Measurements from ENCODE around the gene CLDN1. TPM values are rescaled to one million over a fixed set of nuclear protein-coding genes. Genes with fewer than 3 reads are reported as not detected.

Gene CLDN1
- total and polyA plus RNA-seq, 2 of the 13 experiments (the other 11 are each of a cell fraction or from before 2014, with no cell fraction given): 42.7 to 51.6 TPM

DNA sequence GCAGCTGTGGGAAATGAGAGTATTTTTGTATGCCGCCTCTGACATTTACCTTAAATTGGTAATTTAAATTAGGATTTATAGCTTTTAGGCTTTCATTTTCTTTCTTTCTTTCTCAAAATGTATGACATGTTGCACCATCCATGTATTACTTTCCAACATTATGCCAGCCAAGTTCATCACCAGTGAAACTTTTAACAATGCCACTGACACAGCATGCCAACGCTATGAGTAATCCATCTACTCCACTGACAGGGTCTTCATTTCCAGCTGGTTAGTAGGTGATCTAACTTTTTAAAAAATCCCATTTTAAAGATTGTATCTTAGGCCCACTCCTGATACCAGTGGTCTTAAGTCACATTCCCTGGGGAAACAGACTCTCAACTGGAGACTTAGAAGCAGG lies 43.9 kb upstream of the CLDN1 start:
- no peaks in the 10 kb centered on the region for H4K20me1 ChIP-seq (ENCODE audit: insufficient read depth, low read length)
- H2AFZ ChIP-seq (ENCODE audit: low read length): no peak overlapping the region
- no TSS peak for BruUV-seq (replicated peaks)
- no peak overlapping the region for H3K27ac ChIP-seq (ENCODE audit: extremely low read length, insufficient read depth, low read length)
- H3K4me2 ChIP-seq (ENCODE audit: low read depth, low read length): no peak overlapping the region
- H3K4me1 ChIP-seq (ENCODE audit: insufficient read depth, low read length): no peaks in the 10 kb centered on the region; the same call in 1 of the 2 replicates
- no peak for DNase-seq (ENCODE audit: low spot score)
- no peak for FAIRE-seq
- no peaks in the 10 kb centered on the region for H3K79me2 ChIP-seq (ENCODE audit: insufficient read depth, low read length)
- intact Hi-C loops (cut with micrococcal nuclease; ENCODE audit: unreplicated experiment): no loop called here
- H3K36me3 ChIP-seq (replicated peaks in 1 of 2; ENCODE audit: control insufficient read depth in 1 of 2, insufficient read depth in 2 of 2, low read length in 2 of 2): no peaks in the 10 kb centered on the region
- TF ChIP-seq ZBTB20 (CRISPR knock-in tag; IDR thresholded peaks at IDR 0.05; ENCODE audit: borderline replicate concordance, low read depth) (no peak), TCF7L2 (IDR thresholded peaks at IDR 0.05; ENCODE audit: low read depth, low read length) (no peak)
- ChIA-PET POLR2A (interaction anchor here (1.2 to 1.4 kb wide), 2 partner anchors 21 to 44 kb away, joined by 3 to 4 read pairs; partner anchors contain the start of gene CLDN1), CTCF (ENCODE audit: low intra/inter-chr PET ratio, low total read pairs) (no interaction called here)
- H3K9ac ChIP-seq (ENCODE audit: insufficient read depth, low read depth, low read length): no peak overlapping the region
- 38% methylated on average over 2 of the region's 2 CpGs for WGBS (ENCODE audit: low lambda C conversion rate)
- in situ Hi-C loops (cut with HindIII; ENCODE audit: extremely low pct_ligation_motif_present, low pct_unique_long_range_greater_than_20kb): no loop called here
- H3K4me3 ChIP-seq (replicated peaks in 1 of 3; ENCODE audit: insufficient read depth in 1 of 3, low read depth in 2 of 3, low read length in 3 of 3): no peak overlapping the region
- no peak for ATAC-seq
- H3K27me3 ChIP-seq (ENCODE audit: control insufficient read depth in 1 of 2, insufficient read depth in 2 of 2, low read length in 2 of 2): no peaks in the 10 kb centered on the region; a peak in 1 of 5 replicates
- H3K9me3 ChIP-seq (ENCODE audit: low read length): no peaks in the 10 kb centered on the region

GRCh38 chr3:190362258-190362657 lies 40.0 kb upstream of the CLDN1 start:
- CTCF ChIA-PET (ENCODE audit: low intra/inter-chr PET ratio, low total read pairs): no interaction called here
- Histone ChIP-seq H3K9ac (ENCODE audit: insufficient read depth, low read depth, low read length) (no peak overlapping the region), H3K79me2 (ENCODE audit: insufficient read depth, low read length) (no peaks in the 10 kb centered on the region), H3K9me3 (ENCODE audit: low read length) (no peaks in the 10 kb centered on the region), H3K27ac (ENCODE audit: extremely low read length, insufficient read depth, low read length) (no peak overlapping the region), H3K4me3 (replicated peaks in 1 of 3; ENCODE audit: insufficient read depth in 1 of 3, low read depth in 2 of 3, low read length in 3 of 3) (no peak overlapping the region), H3K27me3 (ENCODE audit: control insufficient read depth in 1 of 2, insufficient read depth in 2 of 2, low read length in 2 of 2) (no peaks in the 10 kb centered on the region; a peak in 1 of 5 replicates), H3K4me2 (ENCODE audit: low read depth, low read length) (no peak overlapping the region), H3K36me3 (replicated peaks in 1 of 2; ENCODE audit: control insufficient read depth in 1 of 2, insufficient read depth in 2 of 2, low read length in 2 of 2) (no peaks in the 10 kb centered on the region), H2AFZ (ENCODE audit: low read length) (no peak overlapping the region), H3K4me1 (ENCODE audit: insufficient read depth, low read length) (peaks cover 17% of the 10 kb centered on the region), H4K20me1 (ENCODE audit: insufficient read depth, low read length) (no peaks in the 10 kb centered on the region)
- intact Hi-C loops (cut with micrococcal nuclease; ENCODE audit: unreplicated experiment): no loop called here
- ATAC-seq: no peak
- in situ Hi-C loops (cut with HindIII; ENCODE audit: extremely low pct_ligation_motif_present, low pct_unique_long_range_greater_than_20kb): no loop called here
- DNase-seq (ENCODE audit: low spot score): no peak
- BruUV-seq (replicated peaks): no TSS peak
- WGBS (ENCODE audit: low lambda C conversion rate): 77% methylated on average over 9 of the region's 9 CpGs
- no peak for FAIRE-seq
- POLR2A ChIA-PET: no interaction called here
- TF ChIP-seq, protein P1, sequence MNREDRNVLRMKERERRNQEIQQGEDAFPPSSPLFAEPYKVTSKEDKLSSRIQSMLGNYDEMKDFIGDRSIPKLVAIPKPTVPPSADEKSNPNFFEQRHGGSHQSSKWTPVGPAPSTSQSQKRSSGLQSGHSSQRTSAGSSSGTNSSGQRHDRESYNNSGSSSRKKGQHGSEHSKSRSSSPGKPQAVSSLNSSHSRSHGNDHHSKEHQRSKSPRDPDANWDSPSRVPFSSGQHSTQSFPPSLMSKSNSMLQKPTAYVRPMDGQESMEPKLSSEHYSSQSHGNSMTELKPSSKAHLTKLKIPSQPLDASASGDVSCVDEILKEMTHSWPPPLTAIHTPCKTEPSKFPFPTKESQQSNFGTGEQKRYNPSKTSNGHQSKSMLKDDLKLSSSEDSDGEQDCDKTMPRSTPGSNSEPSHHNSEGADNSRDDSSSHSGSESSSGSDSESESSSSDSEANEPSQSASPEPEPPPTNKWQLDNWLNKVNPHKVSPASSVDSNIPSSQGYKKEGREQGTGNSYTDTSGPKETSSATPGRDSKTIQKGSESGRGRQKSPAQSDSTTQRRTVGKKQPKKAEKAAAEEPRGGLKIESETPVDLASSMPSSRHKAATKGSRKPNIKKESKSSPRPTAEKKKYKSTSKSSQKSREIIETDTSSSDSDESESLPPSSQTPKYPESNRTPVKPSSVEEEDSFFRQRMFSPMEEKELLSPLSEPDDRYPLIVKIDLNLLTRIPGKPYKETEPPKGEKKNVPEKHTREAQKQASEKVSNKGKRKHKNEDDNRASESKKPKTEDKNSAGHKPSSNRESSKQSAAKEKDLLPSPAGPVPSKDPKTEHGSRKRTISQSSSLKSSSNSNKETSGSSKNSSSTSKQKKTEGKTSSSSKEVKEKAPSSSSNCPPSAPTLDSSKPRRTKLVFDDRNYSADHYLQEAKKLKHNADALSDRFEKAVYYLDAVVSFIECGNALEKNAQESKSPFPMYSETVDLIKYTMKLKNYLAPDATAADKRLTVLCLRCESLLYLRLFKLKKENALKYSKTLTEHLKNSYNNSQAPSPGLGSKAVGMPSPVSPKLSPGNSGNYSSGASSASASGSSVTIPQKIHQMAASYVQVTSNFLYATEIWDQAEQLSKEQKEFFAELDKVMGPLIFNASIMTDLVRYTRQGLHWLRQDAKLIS (CRISPR knock-in tag; IDR thresholded peaks at IDR 0.05): no peak
- TF ChIP-seq NFE2L2 (IDR thresholded peaks at IDR 0.05; ENCODE audit: low read length) (no peak), AHR (CRISPR knock-in tag; IDR thresholded peaks at IDR 0.05) (no peak), MIER2 (CRISPR knock-in tag; IDR thresholded peaks at IDR 0.05) (no peak), GABPB1 (CRISPR knock-in tag; IDR thresholded peaks at IDR 0.05) (no peak), SAFB2 (CRISPR knock-in tag; IDR thresholded peaks at IDR 0.05; ENCODE audit: borderline replicate concordance, low read depth) (no peak), BHLHE40 (IDR thresholded peaks at IDR 0.05; ENCODE audit: low read length) (no peak), SMC3 (IDR thresholded peaks at IDR 0.05; ENCODE audit: low read length) (no peak), ZNF44 (CRISPR knock-in tag; IDR thresholded peaks at IDR 0.05) (no peak)
- TF ChIP-seq, protein P2, sequence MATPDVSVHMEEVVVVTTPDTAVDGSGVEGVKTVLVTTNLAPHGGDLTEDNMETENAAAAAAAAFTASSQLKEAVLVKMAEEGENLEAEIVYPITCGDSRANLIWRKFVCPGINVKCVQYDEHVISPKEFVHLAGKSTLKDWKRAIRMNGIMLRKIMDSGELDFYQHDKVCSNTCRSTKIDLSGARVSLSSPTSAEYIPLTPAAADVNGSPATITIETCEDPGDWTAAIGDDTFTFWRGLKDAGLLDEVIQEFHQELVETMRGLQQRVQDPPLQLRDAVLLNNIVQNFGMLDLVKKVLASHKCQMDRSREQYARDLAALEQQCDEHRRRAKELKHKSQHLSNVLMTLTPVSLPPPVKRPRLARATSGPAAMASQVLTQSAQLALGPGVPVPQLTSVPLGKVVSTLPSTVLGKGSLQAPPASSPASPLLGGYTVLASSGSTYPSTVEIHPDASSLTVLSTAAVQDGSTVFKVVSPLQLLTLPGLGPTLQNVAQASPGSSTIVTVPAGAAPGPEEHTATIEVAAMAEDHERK (CRISPR knock-in tag; IDR thresholded peaks at IDR 0.05; ENCODE audit: low read depth): no peak
- TF ChIP-seq, protein P3, sequence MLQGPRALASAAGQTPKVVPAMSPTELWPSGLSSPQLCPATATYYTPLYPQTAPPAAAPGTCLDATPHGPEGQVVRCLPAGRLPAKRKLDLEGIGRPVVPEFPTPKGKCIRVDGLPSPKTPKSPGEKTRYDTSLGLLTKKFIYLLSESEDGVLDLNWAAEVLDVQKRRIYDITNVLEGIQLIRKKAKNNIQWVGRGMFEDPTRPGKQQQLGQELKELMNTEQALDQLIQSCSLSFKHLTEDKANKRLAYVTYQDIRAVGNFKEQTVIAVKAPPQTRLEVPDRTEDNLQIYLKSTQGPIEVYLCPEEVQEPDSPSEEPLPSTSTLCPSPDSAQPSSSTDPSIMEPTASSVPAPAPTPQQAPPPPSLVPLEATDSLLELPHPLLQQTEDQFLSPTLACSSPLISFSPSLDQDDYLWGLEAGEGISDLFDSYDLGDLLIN (CRISPR knock-in tag; IDR thresholded peaks at IDR 0.05; ENCODE audit: borderline replicate concordance): no peak
